Stimulated activated CD4-positive, alpha-beta T cell treated with anti-CD3 and anti-CD28 coated beads, TNF-alpha, amount 100 ng/mL, for 48 hours (primary cell): ENCODE results near the gene SECISBP2.
A peak's percentile ranks its signal among the peaks of the same experiment; 100 is the strongest.
"Not testable (repeated sequence)": the region's sequence is repeated elsewhere in the genome, so short reads cannot be mapped to it uniquely, and the experiment has no call there.

Source experiments
- DNase-seq, 3 donors: peaks; one replicate each; pipeline ENCODE4 v3.0.0-alpha.2; 2020; ENCODE audit warnings: low read depth in 3 of 3

The SECISBP2 gene

GRCh38 chr9:89364666-89365531 is 46.6 kb downstream of the SECISBP2 start:
- DNase-seq = no peak

GRCh38 chr9:89365532-89365912 is 47.2 kb downstream of the SECISBP2 start:
- DNase-seq = no peak

DNA sequence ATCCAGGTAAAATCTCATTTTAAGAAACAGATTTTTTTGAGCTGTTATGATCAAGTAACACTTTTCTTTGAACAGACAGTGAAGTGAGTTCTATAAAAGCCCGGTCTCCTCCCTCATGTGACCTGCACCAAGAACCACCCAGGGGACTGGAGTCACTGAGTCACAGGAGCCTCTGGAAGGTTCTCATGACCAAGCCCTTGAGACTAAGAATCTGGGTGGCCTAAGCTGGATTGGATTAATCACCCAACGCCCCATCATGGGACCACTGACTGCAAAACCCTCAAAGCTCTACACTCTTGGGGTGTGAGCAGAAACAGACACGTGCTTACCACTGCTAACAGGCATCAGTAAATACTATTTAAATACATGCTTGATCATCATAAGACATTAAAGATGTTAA is 48.4 kb downstream of the SECISBP2 start:
- peak in 1 of 3 donors; percentile 23 for DNase-seq

- no peak for DNase-seq
These were observed 49.0 kb downstream of the SECISBP2 start for GRCh38 chr9:89367281-89367680.

GRCh38 chr9:89367726-89368437 is 49.6 kb downstream of the SECISBP2 start:
- DNase-seq = no peak

- no peak for DNase-seq
These were observed 50.2 kb downstream of the SECISBP2 start for GRCh38 chr9:89368550-89368949.

DNA sequence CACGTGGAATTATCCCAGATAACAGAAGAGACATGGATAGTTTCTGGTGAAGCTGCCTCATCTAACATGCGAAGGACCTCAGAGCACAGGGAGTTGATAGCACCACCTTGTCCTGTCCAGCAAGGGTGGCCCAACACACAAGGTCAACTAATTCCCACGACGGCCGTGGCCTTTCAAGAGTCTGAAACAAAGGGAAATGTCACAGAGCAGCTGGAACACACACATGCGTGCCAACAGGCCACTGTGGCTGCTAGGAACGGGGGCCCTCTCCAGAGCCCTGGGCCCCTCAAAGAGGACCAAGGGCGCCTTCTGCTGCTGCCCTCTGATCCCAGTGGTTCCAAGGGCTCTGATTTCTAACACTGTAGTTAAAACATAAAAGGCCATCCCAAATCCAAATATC is 50.7 kb downstream of the SECISBP2 start:
- DNase-seq = no peak

DNA sequence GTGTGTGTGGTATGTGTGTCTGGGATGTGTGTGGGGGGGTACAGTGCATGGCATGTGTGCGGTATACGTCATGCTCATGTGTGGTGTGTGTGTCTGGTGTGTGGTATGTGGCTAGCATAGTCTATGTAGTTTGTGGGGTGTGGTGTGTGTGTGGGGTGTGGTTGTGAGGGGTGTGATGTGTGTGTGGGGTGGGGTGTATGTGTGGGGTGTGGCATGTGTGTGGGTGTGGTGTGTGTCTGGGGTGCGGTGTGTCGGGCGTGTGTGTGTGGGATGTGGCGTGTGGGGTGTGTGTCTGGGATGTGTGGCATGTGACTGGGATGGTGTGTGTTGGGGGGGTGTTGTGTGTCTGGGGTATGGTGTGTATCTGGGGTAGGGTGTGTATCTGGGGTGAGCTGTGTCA is 52.3 kb downstream of the SECISBP2 start:
- DNase-seq = no peak

GRCh38 chr9:89371791-89372190 is 53.5 kb downstream of the SECISBP2 start:
- not testable (repeated sequence) for DNase-seq

DNA sequence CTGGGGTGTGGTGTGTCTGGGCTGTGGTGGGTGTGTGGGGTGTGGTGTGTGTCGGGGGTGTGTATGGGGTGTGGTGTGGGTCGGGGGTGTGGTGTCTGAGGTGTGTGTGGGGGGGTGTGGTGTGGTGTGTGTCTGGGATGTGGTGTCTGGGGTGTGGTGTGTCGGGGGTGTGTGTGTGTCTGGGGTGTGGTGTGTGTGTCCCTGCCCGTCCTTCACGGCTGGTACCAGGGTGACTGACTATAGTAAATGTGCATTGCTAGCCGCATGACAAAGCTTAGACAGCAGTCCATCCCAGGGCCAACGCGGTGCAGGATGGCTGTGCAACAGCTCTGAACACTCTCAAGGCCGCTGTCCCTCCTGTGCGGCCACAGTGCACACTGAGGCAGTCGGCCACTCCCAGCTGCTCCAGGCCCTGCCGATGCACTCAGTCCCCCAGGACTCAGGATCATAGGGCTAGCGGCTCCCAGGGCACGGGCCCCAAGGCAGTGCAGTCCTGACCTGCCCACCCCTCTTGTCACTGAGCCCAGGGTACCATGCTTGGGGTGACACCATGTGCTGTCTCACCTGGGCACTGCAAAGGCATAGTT is 54.0 kb downstream of the SECISBP2 start:
- DNase-seq = no peak

DNA sequence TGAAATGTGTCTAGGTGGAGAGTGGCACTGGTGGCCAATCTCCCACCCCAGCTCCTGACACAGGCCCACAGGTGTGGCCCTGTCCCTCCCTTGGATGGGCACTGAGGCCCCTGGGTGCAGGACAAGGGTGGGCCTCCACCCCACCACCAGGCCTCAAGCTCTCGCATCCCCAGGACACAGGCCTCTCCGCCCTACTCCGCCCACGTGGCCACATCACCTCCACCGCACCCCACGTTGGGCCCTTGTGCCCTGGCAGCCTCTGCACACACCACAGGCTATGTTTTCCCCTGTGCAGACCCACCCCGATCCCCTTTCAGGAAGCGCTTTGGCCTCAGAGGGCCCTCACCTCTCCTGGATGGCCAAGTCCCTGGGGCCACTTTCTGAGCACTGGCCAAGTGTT is 54.7 kb downstream of the SECISBP2 start:
- no peak for DNase-seq

DNA sequence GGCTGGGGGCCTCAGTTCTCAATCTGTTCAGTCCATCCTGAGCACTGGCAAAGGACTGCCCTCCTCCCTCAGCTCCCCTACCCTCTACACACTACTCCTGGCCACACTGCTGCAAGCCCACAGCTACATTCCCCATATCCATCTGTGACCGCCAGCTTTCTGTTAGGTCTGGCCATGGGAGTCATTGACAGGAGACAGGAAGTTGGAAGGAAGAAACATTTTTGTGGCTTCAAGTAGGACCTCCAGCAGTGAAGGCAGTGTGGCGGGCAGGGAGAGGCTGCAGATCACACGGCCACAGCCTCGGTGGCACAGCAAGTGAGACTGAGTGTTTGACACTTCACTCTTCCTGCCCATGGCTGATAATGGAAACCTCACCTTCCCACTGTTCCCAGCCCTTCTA is 55.9 kb downstream of the SECISBP2 start:
- DNase-seq = no peak

DNA sequence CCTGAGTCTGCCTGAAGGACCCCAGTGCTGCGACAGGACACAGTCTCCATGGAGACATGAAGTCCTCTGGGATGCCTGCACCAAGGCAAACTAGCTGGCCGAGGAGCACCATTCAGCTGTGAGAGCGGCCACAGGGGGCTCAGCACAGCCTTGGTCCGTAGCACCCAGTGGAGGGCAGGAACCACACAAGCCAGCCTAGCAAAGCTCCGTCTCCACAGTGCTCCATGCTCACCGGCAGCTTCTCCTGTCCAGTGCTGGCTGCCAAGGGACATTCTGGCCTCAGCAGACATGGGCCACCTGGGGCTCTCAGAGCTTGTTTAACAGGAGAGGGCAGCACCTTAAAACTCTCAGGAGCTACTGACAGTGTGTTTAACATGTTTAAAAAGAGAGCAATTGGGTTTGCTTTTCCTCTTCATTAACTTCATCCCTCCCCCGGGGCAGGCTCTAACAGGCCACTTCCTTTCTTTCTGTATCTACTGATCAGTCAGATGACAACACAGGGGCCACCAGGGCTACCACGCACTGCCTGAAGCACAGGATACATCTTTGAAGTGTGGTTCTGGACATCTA is 57.0 kb downstream of the SECISBP2 start:
- DNase-seq = no peak

- DNase-seq = no peak
These were observed 58.0 kb downstream of the SECISBP2 start for GRCh38 chr9:89376286-89376685.

- DNase-seq = no peak
These were observed 58.5 kb downstream of the SECISBP2 start for GRCh38 chr9:89376741-89377351.

- DNase-seq = no peak
These were observed 59.1 kb downstream of the SECISBP2 start for GRCh38 chr9:89377411-89377810.

DNA sequence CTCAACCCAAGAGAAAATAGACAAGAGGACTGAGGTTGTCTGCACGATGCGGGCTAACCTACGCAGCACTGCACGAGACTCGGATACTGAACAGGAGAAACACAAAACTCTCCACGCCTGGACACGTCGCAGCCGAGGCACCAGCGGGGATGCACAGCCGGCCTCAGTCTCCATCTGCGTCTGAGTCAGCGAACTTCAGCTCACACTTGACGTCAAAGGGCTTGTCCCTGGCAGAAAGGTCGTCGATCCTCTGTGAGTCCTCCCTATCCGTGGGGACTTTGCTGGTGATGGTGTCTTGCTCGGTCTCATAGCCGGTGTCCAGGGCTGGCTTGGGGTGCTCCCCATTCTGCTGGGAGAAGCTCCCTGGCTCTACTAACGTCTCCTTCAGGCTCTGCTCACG is 60.2 kb downstream of the SECISBP2 start:
- no peak for DNase-seq

DNA sequence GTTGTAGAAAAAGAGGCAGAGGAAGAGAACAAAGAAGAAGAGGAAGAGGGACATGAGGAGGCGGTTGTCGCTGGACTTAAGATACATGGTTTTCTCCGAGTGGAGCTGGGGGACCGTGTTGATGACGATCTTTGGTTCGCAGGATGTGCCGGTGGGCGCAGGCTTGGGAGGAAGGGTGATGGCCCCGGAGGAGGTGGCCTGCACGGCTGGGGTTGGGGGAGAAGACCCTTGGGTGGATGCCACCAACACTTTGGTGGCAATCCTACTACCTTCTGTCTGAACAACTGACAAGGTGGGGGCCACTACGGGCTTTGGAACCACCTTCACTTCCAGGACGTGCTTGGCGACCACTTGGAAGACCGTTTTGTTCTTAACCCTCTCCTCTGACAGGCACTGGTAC is 60.7 kb downstream of the SECISBP2 start:
- no peak for DNase-seq

DNA sequence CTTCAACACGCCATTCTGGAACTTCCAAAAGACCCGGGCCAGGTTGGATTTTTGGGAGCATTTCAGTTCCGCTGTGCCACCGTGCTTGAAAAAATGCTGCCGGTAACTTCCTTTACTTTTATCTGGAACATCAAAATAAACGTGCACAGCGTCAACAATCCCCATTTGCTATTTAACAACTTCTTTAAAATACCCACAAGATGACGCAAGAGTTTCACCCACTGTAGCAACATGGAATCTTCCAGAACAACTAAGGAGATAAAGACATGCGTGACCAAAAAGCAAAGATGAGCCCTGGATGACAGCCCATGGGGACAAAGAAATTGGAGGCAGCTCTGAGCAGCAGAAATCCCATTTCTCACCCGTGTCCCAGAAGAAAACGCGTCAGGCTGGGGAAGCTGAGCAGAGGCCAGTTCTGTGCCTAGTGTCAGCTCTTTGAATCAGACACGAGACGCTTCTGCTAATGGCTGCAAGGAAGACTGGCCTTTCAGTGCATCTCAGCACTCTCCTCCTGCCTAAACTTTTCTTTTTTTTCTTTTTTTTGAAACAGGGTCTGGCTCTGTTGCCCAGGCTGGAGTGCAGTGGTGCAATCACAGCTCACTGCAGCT is 61.3 kb downstream of the SECISBP2 start:
- DNase-seq = no peak

- no peak for DNase-seq
These were observed 62.4 kb downstream of the SECISBP2 start for GRCh38 chr9:89380437-89381307.

DNA sequence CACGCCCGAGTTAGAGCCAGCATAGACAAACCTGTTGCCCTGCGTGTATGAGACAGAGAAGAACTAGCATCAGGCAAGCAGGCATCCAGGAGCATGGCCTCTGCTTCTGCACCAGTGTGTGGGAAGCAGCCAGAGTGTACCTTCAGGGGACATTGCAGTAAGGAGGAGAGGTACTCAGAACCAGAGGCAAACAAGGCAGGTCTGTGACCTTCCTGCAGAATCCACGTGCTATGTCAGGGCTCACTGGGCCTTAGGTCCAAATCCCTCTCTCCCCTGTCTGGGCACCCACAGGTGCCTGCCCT is 63.0 kb downstream of the SECISBP2 start:
- DNase-seq = no peak
